Dedifferentiated amniotic fluid mesenchymal stem cell (primary cell): ENCODE measurements around the gene XPO6.

Experiments
- DNase-seq: peaks from one replicate; pipeline ENCODE4 v3.0.0-alpha.2; 2016; ENCODE audit errors: extremely low spot score

The XPO6 gene

GRCh38 chr16:28210979-28211588 lies 681 bp downstream of the XPO6 start:
- DNase-seq: peak; percentile 46

- DNase-seq: no peak
Observed at GRCh38 chr16:28210264-28210663, 1.5 kb downstream of the XPO6 start.

GRCh38 chr16:28208824-28209223 lies 2.9 kb downstream of the XPO6 start:
- no peak for DNase-seq

- no peak for DNase-seq
Observed at GRCh38 chr16:28208131-28208530, 3.6 kb downstream of the XPO6 start.

- DNase-seq: no peak
Observed at GRCh38 chr16:28207399-28207798, 4.4 kb downstream of the XPO6 start.

GRCh38 chr16:28205974-28206373 lies 5.8 kb downstream of the XPO6 start:
- no peak for DNase-seq

- DNase-seq: no peak
Observed at GRCh38 chr16:28205117-28205899, 6.5 kb downstream of the XPO6 start.

- DNase-seq: no peak
Observed at GRCh38 chr16:28204622-28205021, 7.1 kb downstream of the XPO6 start.

- no peak for DNase-seq
Observed at GRCh38 chr16:28204204-28204603, 7.6 kb downstream of the XPO6 start.

- DNase-seq: no peak
Observed at GRCh38 chr16:28202147-28202746, 9.5 kb downstream of the XPO6 start.

- no peak for DNase-seq
Observed at GRCh38 chr16:28200661-28201060, 11.1 kb downstream of the XPO6 start.

- no peak for DNase-seq
Observed at GRCh38 chr16:28196387-28196987, 15.3 kb downstream of the XPO6 start.

GRCh38 chr16:28195859-28196258 lies 15.9 kb downstream of the XPO6 start:
- no peak for DNase-seq

GRCh38 chr16:28193530-28194423 lies 18.0 kb downstream of the XPO6 start:
- peak; percentile 86 for DNase-seq

- DNase-seq: no peak
Observed at GRCh38 chr16:28192806-28193529, 18.8 kb downstream of the XPO6 start.

- DNase-seq: no peak
Observed at GRCh38 chr16:28191364-28191960, 20.3 kb downstream of the XPO6 start.

GRCh38 chr16:28189245-28189644 lies 22.5 kb downstream of the XPO6 start:
- DNase-seq: no peak

- no peak for DNase-seq
Observed at GRCh38 chr16:28188085-28188916, 23.5 kb downstream of the XPO6 start.

- DNase-seq: no peak
Observed at GRCh38 chr16:28187595-28188004, 24.2 kb downstream of the XPO6 start.

GRCh38 chr16:28186752-28187151 lies 25.0 kb downstream of the XPO6 start:
- DNase-seq: no peak
